ENCODE measurements around the gene CCDC51.

The CCDC51 gene

GRCh38 chr3:48440590-48440958 lies 655 bp upstream of the CCDC51 start:
- DNase-seq (ENCODE audit: low read depth): no peak
- H3K4me3 ChIP-seq (ENCODE audit: low read depth, low read length): peak overlapping the region; percentile 96
- TF ChIP-seq, protein P1, sequence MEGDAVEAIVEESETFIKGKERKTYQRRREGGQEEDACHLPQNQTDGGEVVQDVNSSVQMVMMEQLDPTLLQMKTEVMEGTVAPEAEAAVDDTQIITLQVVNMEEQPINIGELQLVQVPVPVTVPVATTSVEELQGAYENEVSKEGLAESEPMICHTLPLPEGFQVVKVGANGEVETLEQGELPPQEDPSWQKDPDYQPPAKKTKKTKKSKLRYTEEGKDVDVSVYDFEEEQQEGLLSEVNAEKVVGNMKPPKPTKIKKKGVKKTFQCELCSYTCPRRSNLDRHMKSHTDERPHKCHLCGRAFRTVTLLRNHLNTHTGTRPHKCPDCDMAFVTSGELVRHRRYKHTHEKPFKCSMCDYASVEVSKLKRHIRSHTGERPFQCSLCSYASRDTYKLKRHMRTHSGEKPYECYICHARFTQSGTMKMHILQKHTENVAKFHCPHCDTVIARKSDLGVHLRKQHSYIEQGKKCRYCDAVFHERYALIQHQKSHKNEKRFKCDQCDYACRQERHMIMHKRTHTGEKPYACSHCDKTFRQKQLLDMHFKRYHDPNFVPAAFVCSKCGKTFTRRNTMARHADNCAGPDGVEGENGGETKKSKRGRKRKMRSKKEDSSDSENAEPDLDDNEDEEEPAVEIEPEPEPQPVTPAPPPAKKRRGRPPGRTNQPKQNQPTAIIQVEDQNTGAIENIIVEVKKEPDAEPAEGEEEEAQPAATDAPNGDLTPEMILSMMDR (IDR thresholded peaks at IDR 0.05; ENCODE audit: control insufficient read depth, extremely low read depth, insufficient read depth): no peak

- DNase-seq (ENCODE audit: low read depth): no peak
- no peak overlapping the region for H3K4me3 ChIP-seq (ENCODE audit: low read depth, low read length)
- TF ChIP-seq, protein P1 (IDR thresholded peaks at IDR 0.05; ENCODE audit: control insufficient read depth, extremely low read depth, insufficient read depth): no peak
Measured at GRCh38 chr3:48437812-48438211, 2.1 kb downstream of the CCDC51 start.

DNA sequence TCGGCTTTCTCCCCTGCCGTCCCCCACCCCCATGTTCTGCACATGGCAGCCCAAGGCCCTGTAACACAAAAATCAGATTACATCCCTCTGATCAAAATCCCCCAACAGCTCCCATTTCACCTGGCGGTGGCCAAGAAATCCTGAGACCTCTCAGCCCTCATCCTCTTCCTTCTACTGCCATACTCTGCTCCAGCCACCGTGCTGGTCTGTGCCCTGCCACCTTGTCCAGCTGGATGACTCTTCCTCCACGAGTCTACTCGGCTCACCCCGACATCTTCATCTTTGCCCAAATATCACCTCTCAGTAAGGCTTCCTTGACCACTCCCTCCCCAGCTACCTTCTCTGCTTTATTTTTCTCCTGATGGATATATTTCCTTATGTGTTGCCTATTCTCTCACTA lies 3.1 kb downstream of the CCDC51 start:
- H3K4me3 ChIP-seq (ENCODE audit: low read depth, low read length): no peak overlapping the region
- DNase-seq (ENCODE audit: low read depth): no peak
- TF ChIP-seq, protein P1 (IDR thresholded peaks at IDR 0.05; ENCODE audit: control insufficient read depth, extremely low read depth, insufficient read depth): no peak

- no peak for DNase-seq (ENCODE audit: low read depth)
- TF ChIP-seq, protein P1 (IDR thresholded peaks at IDR 0.05; ENCODE audit: control insufficient read depth, extremely low read depth, insufficient read depth): no peak
- no peak overlapping the region for H3K4me3 ChIP-seq (ENCODE audit: low read depth, low read length)
Measured at GRCh38 chr3:48436477-48436787, 3.5 kb downstream of the CCDC51 start.

DNA sequence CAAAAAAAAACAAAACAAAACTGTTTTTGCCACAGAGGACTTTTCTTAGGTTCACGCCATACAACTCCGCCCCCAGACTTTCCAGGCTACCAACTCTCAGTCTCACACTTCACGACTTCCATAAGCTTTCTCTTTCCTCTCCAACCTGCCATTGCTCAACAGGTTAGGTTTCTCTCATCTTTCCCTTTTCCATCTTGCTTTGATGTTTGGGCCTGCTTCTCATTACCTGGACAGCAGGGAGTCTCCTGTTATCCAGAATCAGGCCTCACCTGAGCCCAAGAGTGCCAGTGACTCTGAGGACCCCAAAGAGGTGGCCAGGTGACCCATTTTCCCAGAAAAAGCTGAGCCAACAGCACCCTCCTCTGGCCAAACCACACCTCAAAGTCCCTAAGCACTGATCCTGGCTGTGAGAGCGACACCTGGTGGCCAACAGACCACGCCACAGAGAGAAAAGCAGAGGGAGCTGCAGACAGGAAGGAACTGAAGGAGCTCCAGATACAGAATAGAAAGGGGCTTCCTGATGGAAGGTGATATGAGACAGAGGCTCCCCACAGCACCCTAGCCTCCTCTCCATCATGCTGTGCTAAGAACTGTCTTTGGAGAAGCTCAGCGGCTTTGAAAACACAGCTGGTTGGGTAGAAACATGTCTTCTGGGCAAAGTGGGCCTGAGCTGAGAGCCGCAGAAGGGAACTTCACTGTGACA lies 4.0 kb downstream of the CCDC51 start:
- H3K4me3 ChIP-seq (ENCODE audit: low read depth, low read length): no peak overlapping the region
- peak; percentile 40 for DNase-seq (ENCODE audit: low read depth)
- TF ChIP-seq, protein P1 (IDR thresholded peaks at IDR 0.05; ENCODE audit: control insufficient read depth, extremely low read depth, insufficient read depth): peak; percentile 100

GRCh38 chr3:48435223-48435595 lies 4.7 kb downstream of the CCDC51 start:
- H3K4me3 ChIP-seq (ENCODE audit: low read depth, low read length): no peak overlapping the region
- TF ChIP-seq, protein P1 (IDR thresholded peaks at IDR 0.05; ENCODE audit: control insufficient read depth, extremely low read depth, insufficient read depth): no peak
- no peak for DNase-seq (ENCODE audit: low read depth)

GRCh38 chr3:48434591-48435222 lies 5.2 kb downstream of the CCDC51 start:
- DNase-seq (ENCODE audit: low read depth): no peak
- H3K4me3 ChIP-seq (ENCODE audit: low read depth, low read length): no peak overlapping the region
- TF ChIP-seq, protein P1 (IDR thresholded peaks at IDR 0.05; ENCODE audit: control insufficient read depth, extremely low read depth, insufficient read depth): no peak

All from LNCaP clone FGC (cell line).